Liver (tissue), 9 donors: ENCODE results near the gene UBTD1. TPM values are rescaled to one million over a fixed set of nuclear protein-coding genes. Genes with fewer than 3 reads are reported as not detected.

Experiments used
- DNase-seq: peaks from one replicate; pipeline ENCODE4 v3.0.0-alpha.2; 2017; ENCODE audit warnings: low spot score
- H3K27ac ChIP-seq, 2 donors: one replicate each; pipeline ENCODE4 v1.7.0; 2013; ENCODE audit warnings: inconsistent platforms in 2 of 2, low read length in 2 of 2, control low read depth in 1 of 2, low read depth in 1 of 2, mild to moderate bottlenecking in 1 of 2
- H3K27me3 ChIP-seq, 4 donors: one replicate each; pipeline versions ENCODE4 v1.6.1 to v1.7.0; 2013; ENCODE audit warnings: low read length in 3 of 4, inconsistent platforms in 1 of 4, mild to moderate bottlenecking in 1 of 4, moderate library complexity in 1 of 4; ENCODE audit not compliant: control insufficient read depth in 4 of 4, insufficient read depth in 4 of 4
- H3K36me3 ChIP-seq, 4 donors: one replicate each; pipeline versions ENCODE4 v1.6.1 to v1.7.0; 2013; ENCODE audit warnings: low read length in 3 of 4, mild to moderate bottlenecking in 3 of 4, low read depth in 1 of 4, moderate library complexity in 1 of 4; ENCODE audit not compliant: control insufficient read depth in 4 of 4, insufficient read depth in 3 of 4
- H3K4me1 ChIP-seq, 4 donors: one replicate each; pipeline versions ENCODE4 v1.6.1 to v1.7.0; 2013; ENCODE audit warnings: low read length in 3 of 4, mild to moderate bottlenecking in 3 of 4, moderate library complexity in 1 of 4; ENCODE audit not compliant: control insufficient read depth in 4 of 4, insufficient read depth in 4 of 4
- H3K4me3 ChIP-seq, 3 donors: one replicate each; pipeline versions ENCODE4 v1.6.1 to v1.7.0; 2013; ENCODE audit warnings: low read length in 3 of 3, control low read depth in 1 of 3, low read depth in 1 of 3, mild to moderate bottlenecking in 1 of 3
- H3K9ac ChIP-seq, 2 donors: one replicate each; pipeline ENCODE4 v1.7.0; 2013; ENCODE audit warnings: low read length in 2 of 2, mild to moderate bottlenecking in 2 of 2, moderate library complexity in 2 of 2, control low read depth in 1 of 2, low read depth in 1 of 2
- H3K9me3 ChIP-seq, 4 donors: one replicate each; pipeline versions ENCODE4 v1.6.1 to v1.7.0; 2013; ENCODE audit warnings: low read length in 3 of 4; ENCODE audit not compliant: control insufficient read depth in 4 of 4
- CTCF ChIP-seq: fragments of 150-350 bp; IDR thresholded peaks from 2 replicates; pipeline ENCODE4 v1.5.1; 2017; ENCODE audit warnings: improper control_type of control experiment, low read depth, low read length; ENCODE audit not compliant: missing input control
- EGR1 ChIP-seq, 2 donors: IDR thresholded peaks; 2 replicates each; pipeline ENCODE4 v1.6.1; 2016 to 2018; ENCODE audit warnings: antibody characterized with exemption in 2 of 2, low read depth in 2 of 2
- FOXA1 ChIP-seq: IDR thresholded peaks from 2 replicates; pipeline ENCODE4 v1.6.1; 2016; ENCODE audit warnings: antibody characterized with exemption
- FOXA2 ChIP-seq: IDR thresholded peaks from 2 replicates; pipeline ENCODE4 v1.6.1; 2016; ENCODE audit warnings: antibody characterized with exemption
- GABPA ChIP-seq, 2 donors: IDR thresholded peaks in 1 of 2; conservative IDR thresholded peaks in 1 of 2; 2 replicates each; pipeline ENCODE4 v1.6.1; 2016; ENCODE audit warnings: antibody characterized with exemption in 2 of 2, mild to moderate bottlenecking in 1 of 2, moderate library complexity in 1 of 2
- HNF4A ChIP-seq, 2 donors: conservative IDR thresholded peaks; 2 replicates each; pipeline ENCODE4 v1.6.1; 2016; ENCODE audit warnings: antibody characterized with exemption in 2 of 2, mild to moderate bottlenecking in 2 of 2
- HNF4G ChIP-seq: IDR thresholded peaks from 2 replicates; pipeline ENCODE4 v1.6.1; 2016; ENCODE audit warnings: antibody characterized with exemption
- JUND ChIP-seq, 2 donors: IDR thresholded peaks; 2 replicates each; pipeline ENCODE4 v1.6.1; 2016; ENCODE audit warnings: antibody characterized with exemption in 2 of 2
- MAX ChIP-seq: IDR thresholded peaks from 2 replicates; pipeline ENCODE4 v1.6.1; 2016; ENCODE audit warnings: antibody characterized with exemption
- NR2F2 ChIP-seq: IDR thresholded peaks from 2 replicates; pipeline ENCODE4 v1.6.1; 2016; ENCODE audit warnings: antibody characterized with exemption
- RAD21 ChIP-seq, 2 donors: IDR thresholded peaks; 2 replicates each; pipeline ENCODE4 v1.6.1; 2016; ENCODE audit warnings: antibody characterized with exemption in 2 of 2, mild to moderate bottlenecking in 2 of 2
- REST ChIP-seq: IDR thresholded peaks from 2 replicates; pipeline ENCODE4 v1.6.1; 2016; ENCODE audit warnings: antibody characterized with exemption, mild to moderate bottlenecking
- RXRA ChIP-seq, 2 donors: IDR thresholded peaks; 2 replicates each; pipeline ENCODE4 v1.6.1; 2017 to 2018; ENCODE audit warnings: antibody characterized with exemption in 2 of 2, mild to moderate bottlenecking in 1 of 2
- SP1 ChIP-seq: IDR thresholded peaks from 2 replicates; pipeline ENCODE4 v1.6.1; 2018; ENCODE audit warnings: antibody characterized with exemption, mild to moderate bottlenecking
- TAF1 ChIP-seq: conservative IDR thresholded peaks from 2 replicates; pipeline ENCODE4 v1.6.1; 2016; ENCODE audit warnings: antibody characterized with exemption, mild to moderate bottlenecking
- YY1 ChIP-seq: IDR thresholded peaks from 2 replicates; pipeline ENCODE4 v1.6.1; 2016; ENCODE audit warnings: antibody characterized with exemption, mild to moderate bottlenecking
- WGBS: extraction: QIAGEN DNeasy Blood & Tissue Kit; methylation state at CpG from one replicate; pipeline ENCODE4 v1.1.7; 2013; 5-methylcytosine and 5-hydroxymethylcytosine counted together
- polyA plus RNA-seq, 2 donors: library from polyadenylated mRNA; stranded (reverse) in 1 of 2; unstranded in 1 of 2; fragments of 200-250 nt in 1 of 2; fragments of >200 nt in 1 of 2; fragmentation: Nextera tagmentation in 1 of 2; extraction: Ambion mirVana in 1 of 2; gene quantifications; one replicate each; pipeline versions ENCODE4 v1.2.1 to v1.2.3, GENCODE V29; 2013 to 2015
- total RNA-seq, 2 donors: library from RNA; depleted of rRNA; stranded (reverse); fragments of >200 nt; gene quantifications; one replicate each; pipeline ENCODE4 v1.2.3, GENCODE V29; 2014
- TF ChIP-seq, protein P1 (sequence below): IDR thresholded peaks from 2 replicates; pipeline ENCODE4 v1.6.1; 2016; ENCODE audit warnings: antibody characterized with exemption
- TF ChIP-seq, protein P2 (sequence below): IDR thresholded peaks from 2 replicates; pipeline ENCODE4 v1.6.1; 2016; ENCODE audit warnings: antibody characterized with exemption
- donor health status: healthy.
- donor health status: healthy.
- donor health status: healthy.
- donor health status: healthy.
- donor health status: healthy.

UBTD1 gene
- total and polyA plus RNA-seq, 4 donors: 2.7 to 11.0 (median 9.3) TPM

DNA sequence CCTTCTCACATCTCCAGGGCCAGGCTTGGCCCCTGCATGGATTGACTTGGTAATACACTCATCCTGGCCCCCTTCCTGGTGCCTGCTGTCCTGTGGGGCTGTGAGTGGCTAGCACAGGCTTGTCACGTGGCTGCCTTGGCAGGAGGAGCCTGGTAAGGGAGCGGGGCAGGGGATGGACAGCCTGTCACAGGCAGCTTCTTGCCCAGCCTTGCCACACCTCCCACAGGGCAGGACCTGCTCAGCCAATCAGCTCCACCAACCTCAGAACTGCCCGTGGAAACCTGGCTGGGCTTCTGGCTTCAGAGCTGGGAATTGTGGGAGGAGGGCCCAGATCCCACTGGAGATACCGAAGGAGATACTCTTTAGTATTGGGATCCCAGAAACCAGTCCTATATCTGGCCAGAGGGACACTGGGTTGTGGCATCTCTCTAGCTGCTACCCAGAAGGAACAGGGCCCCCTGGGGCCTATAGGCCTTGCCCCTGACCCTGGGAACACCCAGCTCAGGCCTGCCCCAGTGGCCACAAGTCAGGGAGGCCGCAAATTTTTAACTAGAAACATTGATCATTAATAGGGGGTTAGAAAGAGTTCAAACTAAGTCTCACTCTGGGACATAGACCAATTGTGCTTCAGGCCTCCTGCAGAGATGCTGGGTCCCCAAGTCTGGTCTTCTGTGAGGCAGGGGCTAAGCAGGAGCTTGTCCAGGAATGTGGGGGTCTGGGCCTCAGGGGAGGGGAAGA lies 85.5 kb downstream of the UBTD1 start, which contains the start of gene HOGA1:
TSS of gene HOGA1 (plus strand) at position 330 of the 738 bp plus-strand sequence. CDS start at position 645, 315 bp downstream.
- 23% methylated on average over 5 of the region's 5 CpGs for WGBS
- peak; percentile 72 for DNase-seq
- H3K4me3 ChIP-seq: peak within 1 kb of the TSS; percentile 16 to 56 (median 33)

More for the DNA sequence above, 85.5 kb downstream of the UBTD1 start, which contains the start of gene HOGA1:
- H3K27ac ChIP-seq: peak within 1 kb of the TSS; percentile 87 to 89
- H3K27me3 ChIP-seq: no peaks in the 10 kb centered on the region
- TF ChIP-seq GABPA (IDR thresholded peaks at IDR 0.05 in 1 of 2, conservative IDR thresholded peaks at IDR 0.05 in 1 of 2): no peak
- peak in 1 of 2 donors; percentile 30 for TF ChIP-seq RAD21 (IDR thresholded peaks at IDR 0.05)
- peak; percentile 33 for TF ChIP-seq FOXA1
- TF ChIP-seq HNF4G: no peak
- TF ChIP-seq, protein P1, sequence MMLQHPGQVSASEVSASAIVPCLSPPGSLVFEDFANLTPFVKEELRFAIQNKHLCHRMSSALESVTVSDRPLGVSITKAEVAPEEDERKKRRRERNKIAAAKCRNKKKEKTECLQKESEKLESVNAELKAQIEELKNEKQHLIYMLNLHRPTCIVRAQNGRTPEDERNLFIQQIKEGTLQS: peak; percentile 44
- peak; percentile 16 for TF ChIP-seq FOXA2
- no peak for TF ChIP-seq CTCF
- peak; percentile 74 for TF ChIP-seq YY1
- peak; percentile 75 to 87 for TF ChIP-seq RXRA (IDR thresholded peaks at IDR 0.05)
- peak; percentile 92 for TF ChIP-seq SP1
- TF ChIP-seq, protein P2, sequence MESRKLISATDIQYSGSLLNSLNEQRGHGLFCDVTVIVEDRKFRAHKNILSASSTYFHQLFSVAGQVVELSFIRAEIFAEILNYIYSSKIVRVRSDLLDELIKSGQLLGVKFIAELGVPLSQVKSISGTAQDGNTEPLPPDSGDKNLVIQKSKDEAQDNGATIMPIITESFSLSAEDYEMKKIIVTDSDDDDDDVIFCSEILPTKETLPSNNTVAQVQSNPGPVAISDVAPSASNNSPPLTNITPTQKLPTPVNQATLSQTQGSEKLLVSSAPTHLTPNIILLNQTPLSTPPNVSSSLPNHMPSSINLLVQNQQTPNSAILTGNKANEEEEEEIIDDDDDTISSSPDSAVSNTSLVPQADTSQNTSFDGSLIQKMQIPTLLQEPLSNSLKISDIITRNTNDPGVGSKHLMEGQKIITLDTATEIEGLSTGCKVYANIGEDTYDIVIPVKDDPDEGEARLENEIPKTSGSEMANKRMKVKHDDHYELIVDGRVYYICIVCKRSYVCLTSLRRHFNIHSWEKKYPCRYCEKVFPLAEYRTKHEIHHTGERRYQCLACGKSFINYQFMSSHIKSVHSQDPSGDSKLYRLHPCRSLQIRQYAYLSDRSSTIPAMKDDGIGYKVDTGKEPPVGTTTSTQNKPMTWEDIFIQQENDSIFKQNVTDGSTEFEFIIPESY: no peak
- TF ChIP-seq EGR1 (IDR thresholded peaks at IDR 0.05; ENCODE audit: low read depth in 2 of 2): peak; percentile 28 to 62
- peak in 1 of 2 donors; percentile 56 for TF ChIP-seq JUND (IDR thresholded peaks at IDR 0.05)
- TF ChIP-seq HNF4A (conservative IDR thresholded peaks at IDR 0.05): peak; percentile 52 to 65
- TF ChIP-seq REST: peak; percentile 63
- peak; percentile 60 for TF ChIP-seq MAX
- TF ChIP-seq TAF1: peak; percentile 61
- TF ChIP-seq NR2F2: no peak
- H3K9ac ChIP-seq: peak within 1 kb of the TSS in 1 of 2 donors; percentile 78
- H3K4me1 ChIP-seq: peaks cover 7 to 52% (median 35%) of the 10 kb centered on the region in 4 donors
- no peaks in the 10 kb centered on the region for H3K36me3 ChIP-seq
- no peaks in the 10 kb centered on the region for H3K9me3 ChIP-seq
